GM12875 (cell line): ENCODE results near the gene PTPRJ.

Experiments
- H3K4me3 ChIP-seq: one replicate; pipeline ENCODE4 v1.5.1; 2011; ENCODE audit warnings: low read depth, low read length, control low read depth
- TF ChIP-seq, protein P1 (sequence below): IDR thresholded peaks from 2 replicates; pipeline ENCODE4 v1.5.1; 2011; ENCODE audit warnings: low read depth, mild to moderate bottlenecking, control low read depth, inconsistent platforms, low read length, moderate library complexity, borderline replicate concordance; ENCODE audit not compliant: insufficient read depth

Gene PTPRJ

DNA sequence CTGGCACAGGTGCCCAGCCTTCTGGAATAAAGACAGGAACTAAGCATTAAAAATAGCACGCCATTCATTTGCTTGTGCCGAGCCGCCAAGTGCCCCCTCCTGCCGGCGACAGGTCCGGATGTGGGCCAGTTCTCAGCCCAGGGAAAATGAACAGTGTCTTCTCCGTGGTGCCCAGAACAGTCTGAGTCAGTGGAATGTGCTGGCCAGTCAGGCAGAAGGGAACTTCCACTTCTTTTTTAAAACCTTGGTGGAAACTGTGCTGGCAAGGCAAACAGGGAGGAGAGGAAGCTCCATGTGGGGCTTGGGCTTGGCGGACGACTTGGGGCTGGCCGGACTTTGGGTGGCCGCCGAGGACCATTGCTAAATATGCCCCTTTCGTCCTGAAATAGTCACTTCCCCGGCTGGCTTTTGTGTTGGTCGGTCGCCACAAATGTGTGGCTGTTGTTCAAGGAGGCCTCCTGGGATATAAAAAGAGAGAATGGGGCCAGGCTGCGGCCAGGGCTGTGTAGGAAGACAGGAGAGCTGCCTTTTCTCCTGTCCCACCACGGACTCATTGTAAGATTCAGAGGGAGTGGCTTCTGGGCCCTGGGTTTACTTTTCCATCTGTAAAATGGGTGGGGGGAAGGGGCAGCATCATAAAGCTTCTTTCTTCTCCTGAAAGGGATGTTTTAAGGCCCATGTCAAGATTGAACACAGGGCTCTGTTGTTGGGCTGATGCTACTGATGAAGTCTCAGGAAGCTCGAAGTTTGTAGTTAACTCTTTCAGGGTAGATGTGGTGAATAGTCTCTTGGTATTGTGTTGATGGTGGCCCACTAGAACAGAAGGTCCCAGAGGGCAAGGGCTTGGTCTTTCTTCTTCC is 101.0 kb downstream of the PTPRJ start:
- TF ChIP-seq, protein P1, sequence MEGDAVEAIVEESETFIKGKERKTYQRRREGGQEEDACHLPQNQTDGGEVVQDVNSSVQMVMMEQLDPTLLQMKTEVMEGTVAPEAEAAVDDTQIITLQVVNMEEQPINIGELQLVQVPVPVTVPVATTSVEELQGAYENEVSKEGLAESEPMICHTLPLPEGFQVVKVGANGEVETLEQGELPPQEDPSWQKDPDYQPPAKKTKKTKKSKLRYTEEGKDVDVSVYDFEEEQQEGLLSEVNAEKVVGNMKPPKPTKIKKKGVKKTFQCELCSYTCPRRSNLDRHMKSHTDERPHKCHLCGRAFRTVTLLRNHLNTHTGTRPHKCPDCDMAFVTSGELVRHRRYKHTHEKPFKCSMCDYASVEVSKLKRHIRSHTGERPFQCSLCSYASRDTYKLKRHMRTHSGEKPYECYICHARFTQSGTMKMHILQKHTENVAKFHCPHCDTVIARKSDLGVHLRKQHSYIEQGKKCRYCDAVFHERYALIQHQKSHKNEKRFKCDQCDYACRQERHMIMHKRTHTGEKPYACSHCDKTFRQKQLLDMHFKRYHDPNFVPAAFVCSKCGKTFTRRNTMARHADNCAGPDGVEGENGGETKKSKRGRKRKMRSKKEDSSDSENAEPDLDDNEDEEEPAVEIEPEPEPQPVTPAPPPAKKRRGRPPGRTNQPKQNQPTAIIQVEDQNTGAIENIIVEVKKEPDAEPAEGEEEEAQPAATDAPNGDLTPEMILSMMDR = no peak
- no peak overlapping the region for H3K4me3 ChIP-seq

DNA sequence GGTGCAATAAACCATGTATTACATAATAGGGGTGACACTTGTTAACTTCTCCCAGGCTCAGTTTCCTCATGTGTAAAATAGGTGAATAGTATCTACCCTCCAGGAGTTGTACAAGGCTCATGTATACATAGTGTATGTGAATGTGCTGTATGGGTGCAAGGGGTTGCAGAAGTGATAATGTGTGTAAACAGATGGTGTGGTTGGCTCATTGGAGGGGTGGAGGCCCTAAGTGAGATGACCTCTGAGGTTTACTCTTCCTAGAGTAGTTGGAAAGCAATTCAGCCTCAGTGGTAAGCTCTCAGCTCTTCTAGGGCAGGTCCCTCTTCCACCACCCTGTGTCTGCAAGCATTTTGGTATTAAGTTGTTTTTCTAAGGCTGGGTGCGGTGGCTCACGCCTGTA is 102.4 kb downstream of the PTPRJ start:
- TF ChIP-seq, protein P1 = no peak
- no peak overlapping the region for H3K4me3 ChIP-seq

DNA sequence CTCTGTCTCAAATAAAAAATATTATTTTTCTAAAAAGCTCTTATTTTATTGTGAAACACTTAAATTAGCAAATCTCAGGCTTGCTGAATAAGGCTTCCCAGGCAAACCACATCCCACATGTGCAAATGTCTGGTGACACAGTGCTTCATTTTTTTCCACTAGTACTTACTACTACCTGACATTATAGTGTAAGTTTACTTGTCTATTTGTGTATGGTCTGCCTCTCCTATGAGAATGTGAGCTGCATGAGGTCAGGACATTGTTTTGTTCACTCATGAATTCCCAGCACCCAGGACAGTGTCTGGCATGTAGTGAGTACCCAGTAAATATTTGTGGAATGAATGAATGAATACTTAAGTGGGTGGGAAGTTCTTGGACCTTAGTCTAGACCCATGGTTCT is 103.1 kb downstream of the PTPRJ start:
- H3K4me3 ChIP-seq = no peak overlapping the region
- TF ChIP-seq, protein P1 = no peak

DNA sequence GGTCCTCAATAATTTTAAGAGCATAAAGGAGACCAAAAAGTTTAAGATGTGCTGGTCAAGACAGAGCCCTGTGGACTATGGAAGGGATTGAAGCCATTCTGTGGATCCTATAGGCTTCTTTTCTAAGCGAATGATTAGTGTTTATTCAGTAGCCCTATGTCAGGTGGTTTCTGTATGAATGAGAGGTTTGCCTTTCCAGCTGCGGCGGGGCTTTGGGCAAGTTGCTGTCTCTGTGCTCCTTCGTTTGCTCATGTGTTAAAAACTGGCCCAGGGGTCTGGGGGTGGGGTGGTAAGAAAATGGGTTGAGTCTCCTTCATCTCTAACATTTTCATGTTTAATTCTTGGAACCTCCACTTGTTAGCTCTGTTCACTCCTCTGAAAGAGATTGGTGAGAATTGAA is 105.3 kb downstream of the PTPRJ start:
- H3K4me3 ChIP-seq = no peak overlapping the region
- TF ChIP-seq, protein P1 = no peak

DNA sequence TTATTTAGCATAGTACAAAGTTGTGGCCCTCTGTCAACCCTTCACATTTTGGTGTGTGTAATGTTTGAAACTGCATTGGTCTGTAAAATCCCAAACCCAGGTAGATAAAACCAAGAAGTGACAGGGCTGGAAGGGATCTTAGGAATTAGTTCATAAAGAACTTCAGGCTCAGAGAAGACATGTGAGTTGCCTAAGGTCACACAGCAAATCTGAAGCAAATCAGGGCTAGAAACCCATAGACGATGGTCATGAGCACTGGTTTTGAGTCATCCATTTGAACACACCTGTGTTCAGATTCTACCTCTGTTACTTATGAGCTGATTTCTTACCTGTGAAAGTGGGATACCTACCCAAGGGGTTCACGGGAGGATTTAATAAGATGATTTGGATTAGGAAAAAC is 107.1 kb downstream of the PTPRJ start:
- TF ChIP-seq, protein P1 = no peak
- no peak overlapping the region for H3K4me3 ChIP-seq

DNA sequence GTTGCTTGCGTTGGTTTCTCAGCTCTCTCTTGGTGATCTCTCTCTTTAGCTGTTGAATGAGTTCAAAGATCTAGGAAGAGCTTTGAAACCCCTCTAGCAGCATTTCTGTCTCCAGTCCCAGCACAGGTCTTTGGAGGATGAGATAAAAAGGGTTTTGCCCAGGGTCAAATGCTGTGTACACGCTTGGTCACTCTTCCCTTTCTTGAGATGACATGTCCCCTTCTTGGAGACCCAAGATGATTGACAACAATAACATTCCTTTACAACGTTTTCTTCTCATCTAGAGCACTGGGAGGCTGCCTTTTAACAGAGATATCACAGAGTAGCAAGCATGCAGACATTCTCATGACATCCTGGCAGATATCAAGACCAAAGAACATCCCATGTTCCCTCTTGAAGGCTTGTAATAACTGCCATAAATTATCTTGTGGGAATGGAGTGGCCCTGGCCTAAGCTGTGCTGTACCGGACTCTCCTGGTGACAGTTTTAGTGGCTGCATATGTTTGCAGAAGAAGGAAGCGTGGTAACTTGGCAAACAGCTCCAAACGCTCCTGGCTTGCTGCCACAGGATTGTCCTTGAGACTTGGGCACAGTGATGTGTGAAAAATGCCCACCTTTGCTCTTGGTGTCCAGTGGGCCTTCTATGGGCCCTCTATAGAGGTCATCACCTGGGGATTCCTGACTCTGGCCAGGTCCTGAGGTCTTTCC is 107.8 kb downstream of the PTPRJ start:
- TF ChIP-seq, protein P1 = no peak
- no peak overlapping the region for H3K4me3 ChIP-seq

DNA sequence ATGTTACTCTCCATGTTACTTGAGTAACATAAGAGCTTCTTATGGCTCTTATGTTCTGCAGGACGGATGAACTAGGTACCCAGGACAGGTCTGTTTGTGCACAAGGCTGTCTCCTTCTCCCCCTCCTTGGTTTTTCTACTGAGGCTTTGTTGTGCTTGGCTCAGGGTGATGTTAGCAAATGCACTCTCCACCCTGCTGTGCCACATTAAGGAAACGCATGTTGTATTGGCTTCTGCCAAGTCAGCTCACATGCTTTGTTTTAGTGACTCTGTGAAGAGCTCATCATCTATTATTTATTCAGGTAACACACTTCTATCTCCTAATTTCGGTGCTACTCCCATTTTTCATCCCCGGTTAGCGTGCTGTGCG is 108.3 kb downstream of the PTPRJ start:
- TF ChIP-seq, protein P1 = no peak
- H3K4me3 ChIP-seq = no peak overlapping the region
